ENCODE results near the gene APP. TPM values are rescaled to one million over a fixed set of nuclear protein-coding genes. Genes with fewer than 3 reads are reported as not detected.

Gene APP
- total RNA-seq, 3 donors from 2014 or later, result 270 to 546 (median 383) TPM

DNA sequence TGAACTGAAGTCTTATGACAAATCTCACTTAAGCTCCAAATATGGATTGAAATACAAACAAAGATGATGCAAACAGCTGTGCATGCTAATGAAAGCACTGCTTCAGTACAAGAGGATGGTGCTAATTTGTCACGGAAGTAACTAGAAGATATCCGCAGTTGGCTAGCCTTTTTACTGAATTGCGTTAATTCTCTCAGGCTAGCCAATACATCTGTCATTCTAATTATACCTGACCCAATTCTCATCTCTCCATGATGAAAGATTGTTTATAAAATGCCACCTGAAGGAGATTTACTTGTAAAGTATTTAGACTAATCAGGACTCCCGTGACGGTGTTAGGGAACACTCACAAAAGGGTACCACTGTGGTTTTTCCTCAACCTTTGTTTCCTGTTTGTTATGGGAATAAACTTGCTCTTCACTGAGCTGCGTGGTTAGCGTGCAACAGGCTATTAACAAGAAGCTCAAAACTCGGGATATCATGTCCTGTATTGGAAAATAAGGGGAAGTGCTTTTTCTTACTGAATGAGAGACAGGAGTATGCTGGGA, 162.5 kb downstream of the APP start:
- intact Hi-C loops (cut with DNase I; ENCODE audit: low total_unique reads), result no loop called here
- no peaks in the 10 kb centered on the region for H3K9me3 ChIP-seq
- no peak overlapping the region for H3K4me3 ChIP-seq
- no peaks in the 10 kb centered on the region for H3K27me3 ChIP-seq
- H3K27ac ChIP-seq, result peak overlapping the region; percentile 30 to 59
- H3K4me1 ChIP-seq, result no peaks in the 10 kb centered on the region
- TF ChIP-seq POLR2A (IDR thresholded peaks at IDR 0.05), result no peak
- no peak for TF ChIP-seq POLR2AphosphoS5 (IDR thresholded peaks at IDR 0.05)
- no peak for TF ChIP-seq CTCF (IDR thresholded peaks at IDR 0.05)
- DNase-seq (ENCODE audit: low spot score in 2 of 2), result no peak
- no peaks in the 10 kb centered on the region for H3K36me3 ChIP-seq

DNA sequence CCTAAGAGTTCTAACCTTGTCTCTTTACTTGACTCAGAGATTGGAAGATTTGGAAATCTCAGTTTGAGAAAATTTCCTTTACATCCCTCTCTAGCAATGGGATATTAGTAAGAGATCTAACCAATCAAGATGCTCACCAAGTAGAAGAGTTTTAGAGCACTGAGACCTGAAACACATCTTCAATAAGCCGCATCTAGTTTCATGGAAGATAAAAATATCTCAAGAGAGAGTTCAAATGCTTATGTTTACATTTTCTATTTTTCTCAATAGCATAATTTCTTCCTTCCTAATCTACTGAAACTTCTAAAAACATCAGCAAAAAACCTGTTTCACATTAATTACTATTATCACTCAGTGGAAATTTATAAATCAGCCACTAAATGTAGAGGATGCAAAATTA, 165.1 kb downstream of the APP start:
- no peaks in the 10 kb centered on the region for H3K9me3 ChIP-seq
- no peak overlapping the region for H3K27ac ChIP-seq
- TF ChIP-seq POLR2AphosphoS5 (IDR thresholded peaks at IDR 0.05), result no peak
- TF ChIP-seq POLR2A (IDR thresholded peaks at IDR 0.05), result no peak
- no peak for TF ChIP-seq CTCF (IDR thresholded peaks at IDR 0.05)
- DNase-seq (ENCODE audit: low spot score in 2 of 2), result no peak
- H3K27me3 ChIP-seq, result no peaks in the 10 kb centered on the region
- intact Hi-C loops (cut with DNase I; ENCODE audit: low total_unique reads), result no loop called here
- no peaks in the 10 kb centered on the region for H3K4me1 ChIP-seq
- H3K36me3 ChIP-seq, result no peaks in the 10 kb centered on the region
- H3K4me3 ChIP-seq, result no peak overlapping the region

- H3K27ac ChIP-seq, result no peak overlapping the region
- DNase-seq (ENCODE audit: low spot score in 2 of 2), result no peak
- TF ChIP-seq CTCF (IDR thresholded peaks at IDR 0.05) (no peak), POLR2A (IDR thresholded peaks at IDR 0.05) (no peak), POLR2AphosphoS5 (IDR thresholded peaks at IDR 0.05) (no peak)
- H3K9me3 ChIP-seq, result no peaks in the 10 kb centered on the region
- H3K4me3 ChIP-seq, result no peak overlapping the region
- H3K36me3 ChIP-seq, result no peaks in the 10 kb centered on the region
- intact Hi-C loops (cut with DNase I; ENCODE audit: low total_unique reads), result no loop called here
- no peaks in the 10 kb centered on the region for H3K4me1 ChIP-seq
- no peaks in the 10 kb centered on the region for H3K27me3 ChIP-seq
Observed at GRCh38 chr21:26003404-26003803, 167.2 kb downstream of the APP start.

- Histone ChIP-seq H3K36me3 (no peaks in the 10 kb centered on the region), H3K27me3 (no peaks in the 10 kb centered on the region), H3K9me3 (no peaks in the 10 kb centered on the region), H3K4me1 (peaks cover 0 to 5% of the 10 kb centered on the region in 2 donors), H3K4me3 (no peak overlapping the region), H3K27ac (no peak overlapping the region)
- intact Hi-C loops (cut with DNase I; ENCODE audit: low total_unique reads), result no loop called here
- TF ChIP-seq POLR2A (IDR thresholded peaks at IDR 0.05), result no peak
- DNase-seq (ENCODE audit: low spot score in 2 of 2), result no peak
Observed at GRCh38 chr21:26001356-26001755, 169.2 kb downstream of the APP start.

DNA sequence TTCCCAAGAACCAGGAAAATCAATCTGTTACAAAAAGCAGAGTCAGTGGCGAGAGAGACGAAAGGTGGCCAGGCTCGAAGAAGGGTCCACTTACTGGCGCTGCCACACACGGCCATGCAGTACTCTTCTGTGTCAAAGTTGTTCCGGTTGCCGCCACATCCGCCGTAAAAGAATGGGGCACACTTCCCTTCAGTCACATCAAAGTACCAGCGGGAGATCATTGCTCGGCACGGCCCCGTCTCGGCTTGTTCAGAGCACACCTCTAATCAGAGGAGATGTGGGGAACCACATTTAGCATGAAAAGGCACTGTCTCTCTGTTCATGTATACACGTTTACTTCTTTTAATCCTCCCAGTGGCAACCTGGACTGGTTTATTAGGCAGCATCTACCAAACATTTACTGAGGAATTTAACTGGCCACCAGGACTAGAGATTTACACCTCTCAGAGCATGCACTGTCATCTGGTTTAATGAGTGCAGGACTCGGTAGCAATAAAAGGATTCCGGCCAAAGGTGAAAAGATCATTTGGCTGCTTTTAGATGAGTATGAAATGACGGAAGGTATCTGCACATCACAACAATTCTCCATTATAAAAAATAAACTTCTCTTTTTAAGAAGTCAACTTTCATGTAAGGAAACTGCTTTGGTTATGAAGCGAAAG, 170.5 kb downstream of the APP start:
- Histone ChIP-seq H3K27me3 (no peaks in the 10 kb centered on the region), H3K9me3 (no peaks in the 10 kb centered on the region), H3K4me1 (peaks cover 0 to 5% of the 10 kb centered on the region in 2 donors), H3K27ac (no peak overlapping the region), H3K4me3 (no peak overlapping the region), H3K36me3 (no peaks in the 10 kb centered on the region)
- intact Hi-C loops (cut with DNase I; ENCODE audit: low total_unique reads), result no loop called here
- no peak for DNase-seq (ENCODE audit: low spot score in 2 of 2)
- TF ChIP-seq POLR2AphosphoS5 (IDR thresholded peaks at IDR 0.05) (no peak), POLR2A (IDR thresholded peaks at IDR 0.05) (no peak), CTCF (IDR thresholded peaks at IDR 0.05) (no peak)

All from breast epithelium (tissue), 4 donors.